DND-41 (cell line): ENCODE measurements around the gene METTL25B.

ENCODE experiments used
- EZH2 ChIP-seq: IDR thresholded peaks from 3 replicates; pipeline ENCODE4 v1.6.1; 2012; ENCODE audit warnings: borderline replicate concordance, low read depth, mild to moderate bottlenecking, moderate library complexity, low read length, inconsistent platforms; ENCODE audit not compliant: severe bottlenecking
- TF ChIP-seq, protein P1 (sequence below): IDR thresholded peaks from 2 replicates; pipeline ENCODE4 v1.5.1; 2012; ENCODE audit warnings: borderline replicate concordance, low read length, moderate library complexity, mild to moderate bottlenecking; ENCODE audit not compliant: poor library complexity, severe bottlenecking; ENCODE audit errors: extremely low read depth

DNA sequence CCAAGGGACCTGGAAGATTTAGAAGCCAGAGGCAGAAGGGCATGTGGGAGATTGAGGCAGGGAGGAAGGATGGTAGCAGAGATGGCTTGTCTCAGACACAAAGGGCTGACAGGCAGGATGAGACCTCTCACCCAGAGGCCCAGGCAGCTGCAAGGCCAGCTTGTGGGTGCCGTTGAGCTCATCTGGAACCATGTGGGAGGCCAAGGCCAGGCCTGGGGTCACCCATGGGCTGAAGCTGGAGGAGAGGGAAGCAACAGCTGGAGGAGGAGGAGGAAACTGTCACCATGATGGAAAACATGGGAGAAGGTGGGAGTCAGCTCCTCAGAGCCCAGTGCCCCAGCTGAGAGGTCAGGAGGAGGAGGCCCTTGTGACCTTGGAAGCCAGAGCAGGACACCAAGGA, 29.3 kb upstream of the METTL25B start:
- TF ChIP-seq, protein P1, sequence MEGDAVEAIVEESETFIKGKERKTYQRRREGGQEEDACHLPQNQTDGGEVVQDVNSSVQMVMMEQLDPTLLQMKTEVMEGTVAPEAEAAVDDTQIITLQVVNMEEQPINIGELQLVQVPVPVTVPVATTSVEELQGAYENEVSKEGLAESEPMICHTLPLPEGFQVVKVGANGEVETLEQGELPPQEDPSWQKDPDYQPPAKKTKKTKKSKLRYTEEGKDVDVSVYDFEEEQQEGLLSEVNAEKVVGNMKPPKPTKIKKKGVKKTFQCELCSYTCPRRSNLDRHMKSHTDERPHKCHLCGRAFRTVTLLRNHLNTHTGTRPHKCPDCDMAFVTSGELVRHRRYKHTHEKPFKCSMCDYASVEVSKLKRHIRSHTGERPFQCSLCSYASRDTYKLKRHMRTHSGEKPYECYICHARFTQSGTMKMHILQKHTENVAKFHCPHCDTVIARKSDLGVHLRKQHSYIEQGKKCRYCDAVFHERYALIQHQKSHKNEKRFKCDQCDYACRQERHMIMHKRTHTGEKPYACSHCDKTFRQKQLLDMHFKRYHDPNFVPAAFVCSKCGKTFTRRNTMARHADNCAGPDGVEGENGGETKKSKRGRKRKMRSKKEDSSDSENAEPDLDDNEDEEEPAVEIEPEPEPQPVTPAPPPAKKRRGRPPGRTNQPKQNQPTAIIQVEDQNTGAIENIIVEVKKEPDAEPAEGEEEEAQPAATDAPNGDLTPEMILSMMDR = no peak
- TF ChIP-seq EZH2 = no peak
